Stimulated activated CD8-positive, alpha-beta memory T cell treated with anti-CD3 and anti-CD28 coated beads, Interleukin-4, amount 100 ng/mL, for 1 hour (primary cell): Measurements from ENCODE around the gene ZNF800.

Experiments used
- DNase-seq, 2 donors: peaks; one replicate each; pipeline ENCODE4 v3.0.0-alpha.2; 2020; ENCODE audit warnings: low read depth in 2 of 2, low spot score in 1 of 2

ZNF800 gene

GRCh38 chr7:127390817-127391590, 1.5 kb downstream of the ZNF800 start:
- DNase-seq = no peak

GRCh38 chr7:127390186-127390816, 2.2 kb downstream of the ZNF800 start:
- DNase-seq = no peak

- DNase-seq = no peak
Measured at GRCh38 chr7:127389321-127389720, 3.2 kb downstream of the ZNF800 start.

- no peak for DNase-seq
Measured at GRCh38 chr7:127387974-127388373, 4.5 kb downstream of the ZNF800 start.

DNA sequence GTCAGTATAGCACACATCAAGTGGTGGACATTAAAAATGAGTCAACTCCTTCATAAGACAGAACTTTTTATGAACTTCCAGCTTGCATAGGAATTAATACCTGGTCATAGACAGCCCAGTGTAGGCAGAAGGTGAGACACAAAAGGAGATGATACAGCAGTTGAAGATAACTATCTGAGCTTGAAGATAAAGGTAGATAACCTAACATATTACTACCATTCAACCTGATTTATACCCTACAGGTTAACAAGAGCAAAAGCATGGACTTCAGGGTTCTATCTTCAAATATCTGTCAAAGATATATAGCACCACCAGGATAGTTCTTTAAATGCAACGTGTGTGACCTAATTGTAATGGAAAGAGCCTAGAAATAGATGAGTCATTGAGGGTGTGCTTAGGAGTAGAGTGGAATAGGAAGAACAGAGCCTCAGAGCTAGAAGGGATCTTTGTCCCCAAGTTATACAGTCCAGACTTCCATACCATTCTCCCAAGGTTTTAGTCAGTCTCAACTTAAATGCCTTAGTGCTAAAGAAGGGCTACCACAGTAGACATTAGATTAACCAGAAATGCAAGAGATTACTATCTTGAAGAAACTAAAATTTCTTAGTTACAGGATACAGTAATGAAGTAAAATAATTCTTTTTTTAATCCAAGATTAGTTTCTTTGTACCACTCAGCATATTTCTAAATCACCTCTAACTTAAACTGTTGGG, 9.2 kb downstream of the ZNF800 start:
- DNase-seq = no peak

DNA sequence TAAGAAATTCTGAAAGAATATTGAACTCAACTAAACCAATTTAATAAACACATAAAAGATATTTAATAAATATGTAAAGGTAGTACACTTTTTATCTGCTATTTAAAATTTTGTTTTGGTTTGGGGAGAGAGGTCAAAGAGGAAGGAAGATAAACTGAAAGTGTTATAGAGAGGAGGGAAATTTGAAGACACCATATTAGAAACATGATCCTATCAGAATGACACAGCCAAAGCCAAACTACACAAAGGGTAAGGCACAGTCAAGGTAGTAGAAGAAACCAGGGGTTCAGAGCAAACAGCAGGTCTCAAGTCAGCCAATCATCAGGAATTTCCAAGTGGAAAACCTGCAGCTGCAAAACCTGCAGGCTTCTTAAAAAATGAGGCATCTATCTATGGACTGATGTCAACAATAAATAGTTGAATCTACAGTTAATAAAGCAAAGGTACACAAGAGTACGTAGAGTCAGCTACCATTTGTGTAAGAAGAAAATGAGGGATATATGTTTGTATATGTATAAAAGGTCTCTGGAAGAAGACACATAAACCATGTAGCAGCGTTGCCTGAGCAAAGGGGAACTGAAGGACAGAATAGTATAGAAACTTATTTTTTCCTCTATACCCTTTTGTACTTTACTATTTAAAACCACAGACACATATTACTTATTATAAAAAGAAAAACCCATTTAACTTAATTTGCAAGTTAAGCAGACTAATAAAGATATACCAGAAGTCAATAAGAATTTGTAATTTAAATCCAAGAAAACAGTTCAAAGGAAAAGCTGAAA, 10.0 kb downstream of the ZNF800 start:
- DNase-seq = no peak

DNA sequence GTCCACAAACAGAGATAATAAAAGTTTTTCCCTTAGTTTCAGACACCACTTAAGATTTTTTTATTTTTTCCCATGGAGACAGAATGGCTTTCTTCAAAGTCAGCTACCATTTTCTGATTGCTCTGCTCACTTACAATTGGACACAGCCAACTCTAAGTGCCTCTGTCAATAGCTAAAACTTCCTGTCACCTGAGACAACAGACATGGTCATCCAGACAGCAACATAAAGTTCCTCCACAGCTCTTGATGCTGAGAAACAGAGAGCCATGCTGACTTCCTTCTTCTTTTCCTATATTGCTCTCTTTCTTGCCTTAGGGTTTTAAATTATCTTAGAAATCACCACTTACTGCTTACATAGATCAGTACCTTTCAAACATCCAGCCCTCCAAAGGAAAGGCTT, 12.0 kb downstream of the ZNF800 start:
- no peak for DNase-seq

- no peak for DNase-seq
Measured at GRCh38 chr7:127379642-127380041, 12.9 kb downstream of the ZNF800 start.

DNA sequence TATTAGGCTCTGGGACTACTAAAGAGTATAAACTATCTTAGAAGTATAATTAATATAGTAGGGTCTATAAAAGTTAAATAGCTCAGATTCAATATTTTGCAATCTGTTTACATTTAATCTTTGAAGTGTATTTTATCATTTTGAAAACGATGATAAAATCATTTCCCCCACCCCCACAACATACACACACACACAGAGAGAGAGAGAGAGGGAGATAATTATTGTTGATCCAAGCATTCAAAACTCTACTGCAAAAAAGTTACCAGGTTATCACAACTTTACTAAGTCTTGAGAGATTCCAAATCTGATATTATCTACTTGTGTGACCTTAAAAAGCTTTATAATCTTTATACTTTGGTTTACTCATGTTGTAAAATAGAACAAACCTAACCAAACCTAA, 14.0 kb downstream of the ZNF800 start:
- DNase-seq = no peak

- DNase-seq = no peak
Measured at GRCh38 chr7:127377425-127377824, 15.1 kb downstream of the ZNF800 start.

- DNase-seq = no peak
Measured at GRCh38 chr7:127375631-127376030, 16.9 kb downstream of the ZNF800 start.

- no peak for DNase-seq
Measured at GRCh38 chr7:127367679-127368078, 24.8 kb downstream of the ZNF800 start.

DNA sequence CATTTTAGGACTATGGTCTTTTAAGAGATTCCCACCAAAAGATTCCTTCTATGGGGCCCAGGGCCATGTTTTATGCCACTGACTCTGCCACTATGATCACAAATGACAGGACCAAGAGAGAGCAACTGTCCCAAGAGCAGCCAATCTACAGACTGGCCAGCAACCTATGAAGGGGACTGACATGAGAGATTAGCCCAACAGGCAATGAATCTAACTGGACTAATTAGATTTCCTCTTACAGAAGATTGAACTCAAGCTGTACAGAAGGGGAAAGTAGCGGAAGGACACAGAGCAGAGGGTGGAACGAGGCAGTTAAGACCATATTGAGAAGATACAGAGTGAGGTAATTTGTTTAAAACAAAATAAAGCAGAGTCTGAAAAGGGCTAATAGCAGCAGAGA, 25.8 kb downstream of the ZNF800 start:
- no peak for DNase-seq

GRCh38 chr7:127365957-127366315, 26.6 kb downstream of the ZNF800 start:
- DNase-seq = no peak

- DNase-seq = no peak
Measured at GRCh38 chr7:127365164-127365956, 27.1 kb downstream of the ZNF800 start.

GRCh38 chr7:127362364-127363027, 30.0 kb downstream of the ZNF800 start:
- no peak for DNase-seq

GRCh38 chr7:127361736-127362135, 30.8 kb downstream of the ZNF800 start:
- DNase-seq = no peak

DNA sequence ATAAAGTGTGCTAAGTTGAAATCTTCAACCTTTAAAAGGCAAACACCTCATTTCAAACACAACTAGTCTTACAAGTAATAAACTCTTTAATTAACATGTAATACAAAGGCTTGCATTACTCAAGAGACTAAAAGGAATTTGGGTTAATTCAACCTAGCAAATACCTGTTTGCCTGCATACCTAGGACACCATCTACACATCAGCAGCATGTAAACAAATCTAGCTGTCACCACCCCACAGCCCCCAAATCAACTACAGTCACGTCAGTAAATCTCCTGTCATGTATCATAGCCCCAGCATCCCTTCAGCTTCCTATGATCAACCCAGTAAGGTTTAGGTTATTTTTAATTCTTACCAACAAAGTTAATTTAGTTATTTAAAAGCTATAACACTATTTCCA, 33.5 kb downstream of the ZNF800 start:
- DNase-seq = no peak

DNA sequence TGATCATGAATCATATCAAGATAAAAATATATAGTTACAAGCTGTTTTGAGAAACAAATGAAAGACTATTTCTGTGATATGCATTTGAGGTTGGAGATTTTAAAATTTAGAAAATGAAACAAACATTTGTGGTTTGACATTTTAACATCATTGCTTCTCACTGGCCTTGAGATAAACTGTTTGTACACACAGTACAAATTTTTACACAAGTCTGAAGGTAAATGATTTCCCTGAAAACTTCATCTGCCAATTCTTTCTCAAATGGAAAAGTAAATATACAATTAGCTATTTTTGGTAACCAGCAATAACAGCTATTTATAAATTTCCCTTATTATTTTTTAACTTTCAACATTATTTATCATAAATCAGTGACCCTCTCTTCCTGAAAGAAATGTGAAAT, 38.6 kb downstream of the ZNF800 start:
- DNase-seq = no peak

DNA sequence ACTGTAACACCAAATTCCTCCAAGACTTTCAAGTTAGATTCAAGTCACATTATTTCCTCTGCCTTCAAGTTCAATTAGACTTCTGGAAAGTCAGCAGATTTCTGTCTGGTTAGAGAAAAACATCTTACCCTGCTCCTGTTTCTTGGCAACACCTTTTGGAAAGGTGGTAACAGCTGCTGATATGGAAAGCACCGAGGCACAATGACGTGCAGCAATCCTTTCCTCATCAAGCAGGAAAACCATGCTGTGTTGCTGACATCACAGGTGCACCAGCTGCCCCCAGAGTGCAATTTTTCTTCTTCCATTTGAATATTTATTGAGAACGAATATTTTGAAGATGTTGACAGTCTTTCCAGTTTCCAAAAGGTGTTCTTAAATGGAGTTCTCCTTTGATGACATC, 41.9 kb downstream of the ZNF800 start:
- DNase-seq = no peak
